SIG-M5 treated with dmso at 0.1 percent for 504 hours (cell line): Measurements from ENCODE around the gene CHAC1.

Source experiments
- DNase-seq: peaks from one replicate; lab custom pipeline; 2025; ENCODE audit not compliant: unreplicated experiment; lab: John Stamatoyannopoulos, UW

The CHAC1 gene

GRCh38 chr15:40923551-40923950, 29.7 kb upstream of the CHAC1 start:
- DNase-seq: no peak

- no peak for DNase-seq
Observed at GRCh38 chr15:40925495-40925862, 27.8 kb upstream of the CHAC1 start.

- peak; percentile 25 for DNase-seq
Observed at GRCh38 chr15:40925863-40926658, 27.2 kb upstream of the CHAC1 start.

GRCh38 chr15:40926659-40927494, 26.4 kb upstream of the CHAC1 start:
- no peak for DNase-seq

- no peak for DNase-seq
Observed at GRCh38 chr15:40927495-40927872, 25.8 kb upstream of the CHAC1 start.

GRCh38 chr15:40927873-40928806, 25.1 kb upstream of the CHAC1 start:
- DNase-seq: no peak

- peak; percentile 50 for DNase-seq
Observed at GRCh38 chr15:40928821-40929659, 24.2 kb upstream of the CHAC1 start, which contains the start of gene DLL4. Gene DLL4, plus strand, starts transcription at chr15:40929340. Its CDS starts 329 bp downstream, at chr15:40929669.

- DNase-seq: no peak
Observed at GRCh38 chr15:40929660-40930429, 23.4 kb upstream of the CHAC1 start.

GRCh38 chr15:40930430-40931299, 22.6 kb upstream of the CHAC1 start:
- DNase-seq: no peak

- DNase-seq: no peak
Observed at GRCh38 chr15:40931300-40932142, 21.8 kb upstream of the CHAC1 start.

GRCh38 chr15:40932156-40932555, 21.1 kb upstream of the CHAC1 start:
- DNase-seq: no peak

- DNase-seq: no peak
Observed at GRCh38 chr15:40932649-40933516, 20.4 kb upstream of the CHAC1 start.

GRCh38 chr15:40933517-40933902, 19.8 kb upstream of the CHAC1 start:
- no peak for DNase-seq

GRCh38 chr15:40934457-40934856, 18.8 kb upstream of the CHAC1 start:
- DNase-seq: no peak

GRCh38 chr15:40936234-40936708, 17.0 kb upstream of the CHAC1 start:
- no peak for DNase-seq
